ENCODE measurements around the gene C10orf71.

The C10orf71 gene

DNA sequence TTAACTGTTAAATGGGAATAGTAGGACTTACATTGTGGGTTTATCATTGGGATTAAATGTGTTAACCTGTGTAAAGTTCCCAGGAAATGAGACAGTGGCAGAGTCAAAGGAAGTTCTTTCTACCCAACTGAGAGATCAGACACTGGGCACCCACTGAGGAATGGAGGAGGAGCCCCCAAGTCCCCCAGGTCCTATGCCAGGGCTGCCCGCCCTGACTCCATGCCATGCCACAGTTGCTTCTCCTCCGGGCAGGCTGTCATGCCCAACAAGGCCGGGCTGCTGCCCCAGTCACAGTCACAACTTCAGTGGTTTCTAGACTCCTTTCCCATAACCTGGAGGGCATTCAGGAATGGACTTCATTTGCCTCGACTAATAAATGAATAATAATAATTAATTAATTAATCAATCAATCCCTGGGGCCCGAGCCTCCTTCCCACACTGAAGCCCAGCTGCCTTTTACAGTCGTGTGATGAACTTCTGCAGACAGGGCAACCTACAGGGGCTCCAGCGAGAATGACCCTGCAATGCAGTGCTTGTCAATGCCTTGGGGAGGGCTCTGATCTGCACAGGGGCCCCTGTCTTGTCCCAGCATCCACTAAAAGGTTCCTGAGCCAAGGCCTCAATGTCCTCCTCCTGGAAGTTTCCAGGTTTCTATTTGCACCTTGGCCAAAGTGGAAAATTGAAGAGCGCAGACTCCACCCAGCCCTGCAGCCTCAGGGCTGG is 64.5 kb downstream of the C10orf71 start:
- TF ChIP-seq ZNF565 (CRISPR knock-in tag; conservative IDR thresholded peaks at IDR 0.05; ENCODE audit: low read depth) (no peak), ZFP3 (CRISPR knock-in tag; IDR thresholded peaks at IDR 0.05) (no peak), GLIS3 (CRISPR knock-in tag; IDR thresholded peaks at IDR 0.05) (no peak), ZFP30 (CRISPR knock-in tag; IDR thresholded peaks at IDR 0.05) (no peak), ESRRG (CRISPR knock-in tag; IDR thresholded peaks at IDR 0.05) (no peak), OSR1 (CRISPR knock-in tag; IDR thresholded peaks at IDR 0.05) (no peak), PPARA (CRISPR knock-in tag; IDR thresholded peaks at IDR 0.05; ENCODE audit: borderline replicate concordance) (no peak), SNAI2 (CRISPR knock-in tag; IDR thresholded peaks at IDR 0.05) (no peak), ISL1 (CRISPR knock-in tag; IDR thresholded peaks at IDR 0.05) (no peak)
- TF ChIP-seq, protein P1, sequence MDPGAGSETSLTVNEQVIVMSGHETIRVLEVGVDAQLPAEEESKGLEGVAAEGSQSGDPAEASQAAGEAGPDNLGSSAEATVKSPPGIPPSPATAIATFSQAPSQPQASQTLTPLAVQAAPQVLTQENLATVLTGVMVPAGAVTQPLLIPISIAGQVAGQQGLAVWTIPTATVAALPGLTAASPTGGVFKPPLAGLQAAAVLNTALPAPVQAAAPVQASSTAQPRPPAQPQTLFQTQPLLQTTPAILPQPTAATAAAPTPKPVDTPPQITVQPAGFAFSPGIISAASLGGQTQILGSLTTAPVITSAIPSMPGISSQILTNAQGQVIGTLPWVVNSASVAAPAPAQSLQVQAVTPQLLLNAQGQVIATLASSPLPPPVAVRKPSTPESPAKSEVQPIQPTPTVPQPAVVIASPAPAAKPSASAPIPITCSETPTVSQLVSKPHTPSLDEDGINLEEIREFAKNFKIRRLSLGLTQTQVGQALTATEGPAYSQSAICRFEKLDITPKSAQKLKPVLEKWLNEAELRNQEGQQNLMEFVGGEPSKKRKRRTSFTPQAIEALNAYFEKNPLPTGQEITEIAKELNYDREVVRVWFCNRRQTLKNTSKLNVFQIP (CRISPR knock-in tag; IDR thresholded peaks at IDR 0.05; ENCODE audit: borderline replicate concordance, low read depth): no peak
- TF ChIP-seq, protein P2, sequence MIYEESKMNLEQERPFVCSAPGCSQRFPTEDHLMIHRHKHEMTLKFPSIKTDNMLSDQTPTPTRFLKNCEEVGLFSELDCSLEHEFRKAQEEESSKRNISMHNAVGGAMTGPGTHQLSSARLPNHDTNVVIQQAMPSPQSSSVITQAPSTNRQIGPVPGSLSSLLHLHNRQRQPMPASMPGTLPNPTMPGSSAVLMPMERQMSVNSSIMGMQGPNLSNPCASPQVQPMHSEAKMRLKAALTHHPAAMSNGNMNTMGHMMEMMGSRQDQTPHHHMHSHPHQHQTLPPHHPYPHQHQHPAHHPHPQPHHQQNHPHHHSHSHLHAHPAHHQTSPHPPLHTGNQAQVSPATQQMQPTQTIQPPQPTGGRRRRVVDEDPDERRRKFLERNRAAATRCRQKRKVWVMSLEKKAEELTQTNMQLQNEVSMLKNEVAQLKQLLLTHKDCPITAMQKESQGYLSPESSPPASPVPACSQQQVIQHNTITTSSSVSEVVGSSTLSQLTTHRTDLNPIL (CRISPR knock-in tag; IDR thresholded peaks at IDR 0.05; ENCODE audit: low read depth): no peak
- no peak for ATAC-seq

DNA sequence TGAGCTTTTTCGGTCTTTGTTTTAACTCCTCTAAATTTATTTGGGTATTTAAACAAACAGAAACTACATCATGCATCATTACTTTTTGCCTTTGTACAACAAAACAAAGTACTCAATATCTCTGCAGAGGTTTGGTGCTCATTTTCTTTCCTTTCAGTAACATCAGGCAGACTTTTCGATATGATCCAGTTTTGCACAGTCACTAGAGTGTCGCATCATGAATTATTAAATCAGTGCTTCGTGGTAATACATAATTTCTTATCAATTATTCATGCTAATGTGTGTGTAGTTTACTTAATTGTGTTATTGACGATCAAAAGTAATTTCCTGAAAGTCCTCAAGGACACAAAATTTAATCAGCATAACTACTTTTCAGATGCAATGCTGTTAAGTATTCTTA is 65.1 kb downstream of the C10orf71 start:
- ATAC-seq: no peak

DNA sequence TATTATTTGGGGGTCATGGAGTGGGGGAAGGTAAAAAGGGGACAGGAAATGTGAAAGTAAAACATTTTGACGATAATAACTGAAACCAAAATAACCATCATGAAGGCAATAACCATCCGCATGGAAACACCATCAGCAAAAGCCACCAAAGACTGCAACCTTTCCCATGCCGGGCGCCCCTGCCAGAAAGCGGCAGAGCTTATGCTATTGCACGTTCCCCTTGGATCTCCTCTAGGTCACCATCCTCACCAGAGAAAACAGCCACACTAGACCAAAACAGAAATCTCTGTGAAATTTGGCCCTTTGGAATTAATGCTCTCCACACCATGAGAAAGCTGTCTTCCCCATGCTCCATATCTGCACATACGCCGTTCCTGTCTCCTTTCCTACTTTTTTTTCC is 65.8 kb downstream of the C10orf71 start:
- ATAC-seq: no peak
- TF ChIP-seq, protein P3, sequence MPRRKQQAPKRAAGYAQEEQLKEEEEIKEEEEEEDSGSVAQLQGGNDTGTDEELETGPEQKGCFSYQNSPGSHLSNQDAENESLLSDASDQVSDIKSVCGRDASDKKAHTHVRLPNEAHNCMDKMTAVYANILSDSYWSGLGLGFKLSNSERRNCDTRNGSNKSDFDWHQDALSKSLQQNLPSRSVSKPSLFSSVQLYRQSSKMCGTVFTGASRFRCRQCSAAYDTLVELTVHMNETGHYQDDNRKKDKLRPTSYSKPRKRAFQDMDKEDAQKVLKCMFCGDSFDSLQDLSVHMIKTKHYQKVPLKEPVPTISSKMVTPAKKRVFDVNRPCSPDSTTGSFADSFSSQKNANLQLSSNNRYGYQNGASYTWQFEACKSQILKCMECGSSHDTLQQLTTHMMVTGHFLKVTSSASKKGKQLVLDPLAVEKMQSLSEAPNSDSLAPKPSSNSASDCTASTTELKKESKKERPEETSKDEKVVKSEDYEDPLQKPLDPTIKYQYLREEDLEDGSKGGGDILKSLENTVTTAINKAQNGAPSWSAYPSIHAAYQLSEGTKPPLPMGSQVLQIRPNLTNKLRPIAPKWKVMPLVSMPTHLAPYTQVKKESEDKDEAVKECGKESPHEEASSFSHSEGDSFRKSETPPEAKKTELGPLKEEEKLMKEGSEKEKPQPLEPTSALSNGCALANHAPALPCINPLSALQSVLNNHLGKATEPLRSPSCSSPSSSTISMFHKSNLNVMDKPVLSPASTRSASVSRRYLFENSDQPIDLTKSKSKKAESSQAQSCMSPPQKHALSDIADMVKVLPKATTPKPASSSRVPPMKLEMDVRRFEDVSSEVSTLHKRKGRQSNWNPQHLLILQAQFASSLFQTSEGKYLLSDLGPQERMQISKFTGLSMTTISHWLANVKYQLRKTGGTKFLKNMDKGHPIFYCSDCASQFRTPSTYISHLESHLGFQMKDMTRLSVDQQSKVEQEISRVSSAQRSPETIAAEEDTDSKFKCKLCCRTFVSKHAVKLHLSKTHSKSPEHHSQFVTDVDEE (CRISPR knock-in tag; IDR thresholded peaks at IDR 0.05): no peak
- TF ChIP-seq GLIS3 (CRISPR knock-in tag; IDR thresholded peaks at IDR 0.05) (no peak), ESRRG (CRISPR knock-in tag; IDR thresholded peaks at IDR 0.05) (no peak), ZFP3 (CRISPR knock-in tag; IDR thresholded peaks at IDR 0.05) (no peak), SNAI2 (CRISPR knock-in tag; IDR thresholded peaks at IDR 0.05) (no peak), OSR1 (CRISPR knock-in tag; IDR thresholded peaks at IDR 0.05) (no peak), TOX (CRISPR knock-in tag; IDR thresholded peaks at IDR 0.05; ENCODE audit: borderline replicate concordance) (no peak), PPARA (CRISPR knock-in tag; IDR thresholded peaks at IDR 0.05; ENCODE audit: borderline replicate concordance) (no peak), CSDC2 (CRISPR knock-in tag; IDR thresholded peaks at IDR 0.05) (no peak), ZFP30 (CRISPR knock-in tag; IDR thresholded peaks at IDR 0.05) (no peak), ZNF565 (CRISPR knock-in tag; conservative IDR thresholded peaks at IDR 0.05; ENCODE audit: low read depth) (no peak)
- TF ChIP-seq, protein P1 (CRISPR knock-in tag; IDR thresholded peaks at IDR 0.05; ENCODE audit: borderline replicate concordance, low read depth): no peak

More for the DNA sequence above, 65.1 kb downstream of the C10orf71 start:
- TF ChIP-seq BACH2 (CRISPR knock-in tag; IDR thresholded peaks at IDR 0.05; ENCODE audit: borderline replicate concordance) (no peak), SNAI2 (CRISPR knock-in tag; IDR thresholded peaks at IDR 0.05) (no peak), ZC3H10 (CRISPR knock-in tag; IDR thresholded peaks at IDR 0.05) (no peak), CSDC2 (CRISPR knock-in tag; IDR thresholded peaks at IDR 0.05) (no peak), PPARA (CRISPR knock-in tag; IDR thresholded peaks at IDR 0.05; ENCODE audit: borderline replicate concordance) (no peak), RARB (CRISPR knock-in tag; IDR thresholded peaks at IDR 0.05) (no peak), ISL1 (CRISPR knock-in tag; IDR thresholded peaks at IDR 0.05) (no peak), TCF4 (CRISPR knock-in tag; IDR thresholded peaks at IDR 0.05; ENCODE audit: borderline replicate concordance) (no peak), ARNTL (CRISPR knock-in tag; IDR thresholded peaks at IDR 0.05; ENCODE audit: borderline replicate concordance, low read depth) (no peak), ZNF8 (CRISPR knock-in tag; IDR thresholded peaks at IDR 0.05) (no peak), ZNF565 (CRISPR knock-in tag; conservative IDR thresholded peaks at IDR 0.05; ENCODE audit: low read depth) (no peak)
- TF ChIP-seq, protein P2 (CRISPR knock-in tag; IDR thresholded peaks at IDR 0.05; ENCODE audit: low read depth): no peak
- TF ChIP-seq, protein P4, sequence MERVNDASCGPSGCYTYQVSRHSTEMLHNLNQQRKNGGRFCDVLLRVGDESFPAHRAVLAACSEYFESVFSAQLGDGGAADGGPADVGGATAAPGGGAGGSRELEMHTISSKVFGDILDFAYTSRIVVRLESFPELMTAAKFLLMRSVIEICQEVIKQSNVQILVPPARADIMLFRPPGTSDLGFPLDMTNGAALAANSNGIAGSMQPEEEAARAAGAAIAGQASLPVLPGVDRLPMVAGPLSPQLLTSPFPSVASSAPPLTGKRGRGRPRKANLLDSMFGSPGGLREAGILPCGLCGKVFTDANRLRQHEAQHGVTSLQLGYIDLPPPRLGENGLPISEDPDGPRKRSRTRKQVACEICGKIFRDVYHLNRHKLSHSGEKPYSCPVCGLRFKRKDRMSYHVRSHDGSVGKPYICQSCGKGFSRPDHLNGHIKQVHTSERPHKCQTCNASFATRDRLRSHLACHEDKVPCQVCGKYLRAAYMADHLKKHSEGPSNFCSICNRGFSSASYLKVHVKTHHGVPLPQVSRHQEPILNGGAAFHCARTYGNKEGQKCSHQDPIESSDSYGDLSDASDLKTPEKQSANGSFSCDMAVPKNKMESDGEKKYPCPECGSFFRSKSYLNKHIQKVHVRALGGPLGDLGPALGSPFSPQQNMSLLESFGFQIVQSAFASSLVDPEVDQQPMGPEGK (CRISPR knock-in tag; IDR thresholded peaks at IDR 0.05; ENCODE audit: borderline replicate concordance): no peak

Measured in SK-N-SH treated with all-trans-retinoic acid at 6 μM for 48 hours (cell line).